GM19025 (cell line): ENCODE data around the gene OTOS.

Source experiments
- ATAC-seq: cut with Tn5 transposase; IDR thresholded peaks from one replicate; pipeline ENCODE4 v1.9.1; 2021; ENCODE audit warnings: mild to moderate bottlenecking, low read depth, moderate library complexity; ENCODE audit not compliant: unreplicated experiment

Gene OTOS

GRCh38 chr2:240168546-240169361 lies 28.3 kb upstream of the OTOS start:
- no peak for ATAC-seq

DNA sequence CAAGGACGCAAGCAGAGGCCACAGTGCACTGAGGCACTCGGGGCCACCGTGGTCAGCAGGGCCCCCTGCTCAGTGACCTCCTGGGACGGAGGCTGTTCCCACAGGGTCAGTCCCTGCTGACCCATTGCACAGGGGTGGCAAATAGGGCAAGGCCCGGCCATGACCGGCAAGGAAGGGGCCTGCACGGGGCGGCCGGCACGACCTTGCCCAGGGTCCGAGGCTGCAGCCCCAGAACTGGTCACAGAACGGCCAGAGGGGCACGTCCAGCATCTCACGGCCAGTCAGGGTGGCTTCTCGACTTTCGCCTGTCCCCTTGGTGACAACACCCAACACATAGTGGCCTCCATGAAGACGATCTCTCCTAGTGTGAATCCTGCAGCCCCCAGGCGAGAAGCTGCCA lies 27.6 kb upstream of the OTOS start:
- no peak for ATAC-seq

DNA sequence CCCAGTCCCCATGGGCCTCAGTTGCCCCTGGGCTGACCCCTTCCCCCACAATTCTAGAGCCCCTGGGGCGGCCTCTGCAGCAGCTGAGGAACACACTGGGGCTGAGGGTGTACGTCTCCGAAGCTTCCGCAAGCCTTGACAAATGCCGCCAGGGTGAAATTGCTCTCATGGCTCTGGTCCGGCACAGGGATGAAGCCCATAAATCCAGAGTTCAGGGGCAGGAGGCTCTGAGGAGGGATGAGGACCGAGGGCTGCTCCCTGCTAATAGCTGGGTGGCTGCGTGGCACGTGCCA lies 27.1 kb upstream of the OTOS start:
- ATAC-seq = no peak

- ATAC-seq = no peak
These were observed 26.5 kb upstream of the OTOS start for GRCh38 chr2:240166761-240167587.

DNA sequence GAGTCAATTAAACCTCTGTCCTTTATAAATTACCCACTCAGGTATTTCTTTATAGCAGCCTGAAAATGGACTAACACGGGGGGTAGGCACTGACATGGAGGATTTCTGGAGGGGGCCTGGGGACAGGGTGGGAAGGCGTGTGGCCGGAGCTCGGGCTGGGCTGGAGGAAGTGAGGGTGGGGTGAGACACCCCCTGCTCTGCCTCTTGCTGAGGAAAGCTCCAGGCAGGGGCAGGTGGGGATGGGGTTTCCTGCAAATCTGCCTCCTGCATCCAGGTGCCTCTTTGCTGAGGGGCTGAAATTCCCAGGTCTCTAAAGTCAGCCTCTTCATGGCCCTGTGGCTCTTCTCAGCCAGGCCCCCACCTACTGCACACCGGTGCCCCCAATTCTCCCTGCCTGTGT lies 25.7 kb upstream of the OTOS start:
- ATAC-seq = no peak

- no peak for ATAC-seq
These were observed 25.2 kb upstream of the OTOS start for GRCh38 chr2:240165661-240166060.

GRCh38 chr2:240165034-240165433 lies 24.6 kb upstream of the OTOS start:
- no peak for ATAC-seq

DNA sequence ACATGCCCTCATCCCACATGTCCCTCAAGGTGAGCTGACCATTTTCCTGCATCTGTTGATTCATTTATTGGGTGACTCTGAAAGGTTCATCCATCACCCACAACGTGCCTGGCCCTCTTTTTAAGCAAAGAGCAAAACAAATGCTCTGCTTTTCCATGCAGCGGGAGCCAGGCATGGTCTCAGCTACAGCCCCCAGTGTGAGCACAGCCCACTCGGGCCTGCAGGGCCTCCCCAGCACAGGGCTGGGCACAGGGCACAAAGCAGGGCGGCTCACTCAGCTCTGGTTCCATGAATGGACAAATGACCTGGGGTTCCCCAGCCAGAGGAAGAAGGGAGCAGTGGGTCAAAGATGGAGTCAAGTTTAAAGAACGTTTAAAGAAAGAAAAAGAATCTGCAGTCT lies 24.1 kb upstream of the OTOS start:
- no peak for ATAC-seq

DNA sequence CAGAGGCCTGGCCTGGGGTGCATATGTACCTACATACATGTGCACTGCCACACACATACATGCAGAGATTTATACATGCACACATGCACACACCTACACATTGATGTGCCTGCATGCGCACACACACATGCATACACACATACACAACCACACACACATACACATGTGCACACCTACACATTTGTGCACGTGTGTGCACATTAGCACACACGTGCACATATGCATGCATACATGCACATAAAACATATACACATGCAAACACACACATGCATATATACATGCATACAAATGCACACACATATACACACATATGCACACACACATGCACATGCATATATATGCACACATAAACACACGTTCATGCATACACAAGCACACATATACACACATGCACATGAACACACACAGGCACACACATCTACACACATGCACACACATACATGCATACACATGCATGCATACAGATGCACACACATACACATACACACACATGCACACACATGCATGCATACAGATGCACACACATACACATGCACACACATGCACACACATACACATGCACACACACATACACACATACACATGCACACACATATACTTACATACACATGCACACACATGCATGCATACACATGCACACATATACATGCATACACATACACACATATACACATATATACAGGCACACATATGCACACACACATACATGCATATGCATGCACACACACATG lies 23.6 kb upstream of the OTOS start:
- ATAC-seq = no peak

DNA sequence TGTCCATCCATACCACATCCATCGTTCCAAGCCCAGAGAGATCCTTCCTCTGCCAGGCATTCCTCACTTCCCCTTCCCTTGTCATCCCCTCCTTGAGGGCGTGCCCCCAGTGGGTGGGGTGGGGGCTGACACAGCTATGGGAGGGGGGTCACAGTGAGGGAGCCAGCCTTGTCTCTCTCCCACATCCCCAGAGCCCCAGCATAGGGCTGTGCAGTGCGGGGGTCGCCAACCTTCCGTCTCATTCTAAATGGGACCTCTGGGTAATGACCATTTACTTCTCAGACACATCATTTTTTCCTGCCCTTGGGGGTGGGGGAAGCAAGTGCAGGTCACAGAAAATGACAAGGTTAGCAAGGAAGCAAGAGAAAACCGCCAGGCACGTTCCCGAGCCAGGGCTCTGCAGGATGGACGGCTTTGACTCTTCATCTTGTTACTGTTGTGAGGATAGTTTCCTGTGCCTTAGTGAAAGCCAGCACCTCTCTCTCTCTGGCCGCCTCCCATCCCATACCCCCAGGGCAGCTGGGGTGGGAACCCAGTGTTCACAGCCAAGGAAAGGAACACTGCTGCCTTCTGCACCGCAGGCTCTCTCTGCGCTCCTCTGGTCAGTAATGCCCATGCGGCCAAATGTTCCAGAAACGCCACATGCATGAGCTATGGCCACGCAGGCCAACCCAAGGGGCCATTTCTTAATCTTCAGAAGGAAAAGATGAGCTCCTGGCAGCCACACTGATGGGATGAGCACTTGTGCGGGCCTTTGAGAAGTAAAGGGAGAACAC lies 22.7 kb upstream of the OTOS start:
- ATAC-seq = no peak

GRCh38 chr2:240162531-240162930 lies 22.1 kb upstream of the OTOS start:
- ATAC-seq = no peak

- no peak for ATAC-seq
These were observed 21.6 kb upstream of the OTOS start for GRCh38 chr2:240162032-240162431.

- ATAC-seq = no peak
These were observed 20.8 kb upstream of the OTOS start for GRCh38 chr2:240161087-240161750.

DNA sequence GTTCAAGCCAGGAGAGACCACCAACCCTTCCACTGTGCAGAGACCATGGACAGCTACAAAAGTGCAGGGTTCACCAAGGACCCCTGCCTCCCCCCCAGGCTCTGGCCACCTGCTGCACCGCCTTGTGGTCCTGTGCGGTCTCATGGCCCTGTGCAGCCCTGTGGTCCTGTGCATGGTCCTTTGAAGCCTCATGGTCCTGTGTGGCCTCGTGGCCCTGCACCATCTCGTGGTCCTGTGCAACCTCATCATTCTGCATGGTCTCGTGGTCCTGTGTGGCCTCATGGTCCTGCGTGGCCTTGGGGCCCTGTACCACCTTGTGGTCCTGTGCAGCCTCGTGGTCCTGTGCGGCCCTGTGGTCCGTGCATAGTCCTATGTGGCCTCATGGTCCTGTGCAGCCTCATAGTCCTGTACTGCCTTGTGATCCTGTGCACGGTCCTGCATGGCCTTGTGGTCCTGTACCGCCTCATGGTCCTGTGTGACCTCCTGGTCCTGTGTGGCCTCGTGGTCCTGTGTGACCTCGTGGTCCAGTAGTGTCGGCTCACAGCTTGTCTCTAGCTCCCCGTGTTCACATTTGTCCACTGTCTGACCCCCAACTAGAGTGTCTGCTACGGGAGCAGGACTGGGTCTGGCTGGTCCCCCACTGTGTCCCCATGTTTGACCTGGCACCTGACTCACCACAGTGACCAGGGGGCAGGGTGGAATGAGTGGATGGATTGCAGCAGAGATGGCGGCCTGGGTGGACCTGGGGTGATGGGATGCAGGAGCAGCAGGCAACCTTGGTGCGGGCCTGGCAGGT lies 20.0 kb upstream of the OTOS start:
- no peak for ATAC-seq

DNA sequence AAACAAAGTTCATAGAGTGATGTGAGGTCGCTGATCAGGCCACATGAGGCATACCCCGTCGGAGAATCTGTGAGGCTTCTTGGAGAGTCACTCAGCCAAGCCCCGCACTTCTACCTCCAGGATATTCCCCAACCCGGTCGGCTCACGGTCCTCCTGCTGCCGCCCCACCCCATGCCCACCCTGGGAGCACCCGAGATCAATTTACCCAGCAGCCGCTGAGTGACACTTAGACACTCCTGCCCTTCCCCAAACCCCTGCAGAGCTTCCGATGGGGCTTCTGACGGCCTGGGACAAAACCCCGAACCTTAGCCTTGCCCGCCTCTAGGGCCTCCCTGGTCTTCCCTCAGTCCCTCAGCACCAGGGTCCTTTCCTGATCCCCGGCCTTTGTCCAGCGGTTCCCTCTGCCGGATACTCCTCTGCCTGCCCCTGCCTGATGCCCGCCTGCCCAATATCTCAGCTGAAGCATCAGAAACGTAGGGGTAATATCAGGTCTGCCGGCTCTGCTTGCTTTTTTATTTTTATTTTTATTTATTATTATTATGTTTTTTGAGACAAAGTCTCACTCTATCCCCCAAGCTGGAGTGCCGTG lies 18.9 kb upstream of the OTOS start:
- no peak for ATAC-seq

GRCh38 chr2:240157147-240157470 lies 16.7 kb upstream of the OTOS start:
- no peak for ATAC-seq

DNA sequence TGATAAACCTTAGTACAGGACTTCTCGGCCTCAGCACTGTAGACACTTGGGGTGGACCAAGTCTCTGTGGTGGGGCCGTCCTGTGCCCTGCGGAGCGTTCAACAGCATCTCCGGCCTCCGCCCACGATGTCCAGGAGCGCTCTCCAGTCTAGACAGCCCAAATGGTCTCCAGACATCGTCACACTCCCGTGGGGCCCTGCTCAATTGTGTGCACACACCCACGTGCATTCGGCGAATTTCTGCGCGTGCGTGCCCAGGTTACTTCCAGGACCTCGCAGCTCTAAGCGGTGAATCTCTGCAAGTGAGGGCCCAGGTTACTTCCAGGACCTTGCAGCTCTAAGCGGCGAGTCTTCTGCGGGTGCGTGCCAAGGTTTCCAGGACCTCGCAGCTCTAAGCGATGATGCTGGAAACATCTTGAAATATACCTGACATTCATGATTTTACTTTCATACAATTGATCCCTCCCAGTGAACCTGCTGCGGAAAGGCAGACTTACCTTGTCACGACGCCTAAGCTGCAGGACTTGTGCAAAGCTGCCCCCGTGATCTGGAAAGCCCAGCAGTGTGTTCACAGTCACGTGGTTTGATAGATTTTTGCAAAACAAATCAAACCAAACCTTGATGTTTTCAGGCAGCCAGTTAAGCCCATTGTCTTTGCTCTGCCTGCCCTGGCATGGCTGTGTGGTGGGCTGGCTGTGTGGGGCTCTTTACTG lies 16.1 kb upstream of the OTOS start:
- no peak for ATAC-seq

DNA sequence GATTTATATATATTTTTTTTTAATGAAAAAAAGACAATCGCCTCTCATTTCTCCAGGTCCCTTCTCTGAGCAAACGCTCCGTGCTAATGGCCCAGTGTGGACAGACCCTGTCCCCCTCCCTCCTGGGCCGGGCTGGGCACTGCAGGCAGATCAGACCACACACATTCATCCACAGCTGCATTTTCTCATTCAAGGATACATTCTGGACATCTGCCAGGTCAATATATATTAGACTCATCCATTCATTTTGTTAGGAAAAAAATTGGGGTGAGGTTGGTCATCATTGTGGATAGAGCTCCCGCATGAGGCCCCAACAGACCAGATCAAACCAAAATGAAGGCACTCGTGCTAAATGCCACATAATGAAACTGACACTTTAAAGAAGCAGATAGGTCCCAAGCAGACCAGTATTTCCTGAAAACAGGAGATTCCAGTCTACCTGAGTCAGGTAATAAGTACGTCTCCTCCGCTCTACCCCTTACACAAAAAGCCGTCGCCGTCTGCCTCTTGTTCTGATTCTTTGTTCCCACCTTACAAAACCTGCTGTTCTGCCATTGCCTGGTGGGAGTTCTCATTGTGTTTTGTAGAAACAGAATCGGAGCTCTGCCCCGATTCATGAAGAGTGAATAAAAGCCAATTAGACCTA lies 15.4 kb upstream of the OTOS start:
- no peak for ATAC-seq
